CD14-positive monocyte (primary cell): ENCODE results near the gene NELL1. TPM values are rescaled to one million over a fixed set of nuclear protein-coding genes. Genes with fewer than 3 reads are reported as not detected.

Experiments
- DNase-seq, 3 donors: peaks; one replicate each; pipeline ENCODE4 v3.0.0-alpha.2; 2011 to 2022
- H2AFZ ChIP-seq: 2 replicates; pipeline ENCODE4 v1.6.0; 2012; ENCODE audit warnings: mild to moderate bottlenecking, low read depth, low read length, inconsistent platforms; ENCODE audit not compliant: insufficient read depth, poor library complexity, severe bottlenecking
- H3K27ac ChIP-seq, 2 donors: 1 replicate in 1 of 2; 2 replicates in 1 of 2; pipeline ENCODE4 v1.5.1; 2012 to 2013; ENCODE audit warnings: low read length in 2 of 2, control low read depth in 1 of 2, inconsistent platforms in 1 of 2, low read depth in 1 of 2, mild to moderate bottlenecking in 1 of 2
- H3K27me3 ChIP-seq, 2 donors: one replicate each; pipeline versions ENCODE4 v1.6.0 to v1.6.1; 2011 to 2013; ENCODE audit warnings: low read length in 2 of 2; ENCODE audit not compliant: control insufficient read depth in 2 of 2, insufficient read depth in 2 of 2
- H3K36me3 ChIP-seq, 2 donors: replicated peaks in 1 of 2; 1 replicate in 1 of 2; 2 replicates in 1 of 2; pipeline versions ENCODE4 v1.5.1 to v1.6.1; 2012 to 2013; ENCODE audit warnings: low read length in 2 of 2, control low read depth in 1 of 2, inconsistent platforms in 1 of 2, mild to moderate bottlenecking in 1 of 2; ENCODE audit not compliant: insufficient read depth in 2 of 2, control insufficient read depth in 1 of 2
- H3K4me1 ChIP-seq, 2 donors: 1 replicate in 1 of 2; 2 replicates in 1 of 2; pipeline versions ENCODE4 v1.5.1 to v1.6.1; 2012 to 2013; ENCODE audit warnings: low read length in 2 of 2, control low read depth in 1 of 2, inconsistent platforms in 1 of 2, mild to moderate bottlenecking in 1 of 2, moderate library complexity in 1 of 2; ENCODE audit not compliant: insufficient read depth in 2 of 2, control insufficient read depth in 1 of 2
- H3K4me2 ChIP-seq: replicated peaks from 2 replicates; pipeline ENCODE3; 2012; ENCODE audit warnings: low read length, moderate library complexity, mild to moderate bottlenecking; ENCODE audit not compliant: poor library complexity, severe bottlenecking; ENCODE audit errors: extremely low read depth
- H3K4me3 ChIP-seq, 3 experiments: fragments of 200-600 bp in 1 of 3; sonication (generic) in 1 of 3; replicated peaks in 1 of 3; 1 replicate in 2 of 3; 2 replicates in 1 of 3; pipeline ENCODE4 v1.5.1; 2011 to 2013; ENCODE audit warnings: low read length in 3 of 3, mild to moderate bottlenecking in 3 of 3, control low read depth in 2 of 3, low read depth in 2 of 3, inconsistent platforms in 1 of 3, moderate library complexity in 1 of 3
- H3K79me2 ChIP-seq: 2 replicates; pipeline ENCODE4 v1.6.0; 2012; ENCODE audit warnings: mild to moderate bottlenecking, control low read depth, inconsistent platforms, low read length, moderate library complexity; ENCODE audit not compliant: insufficient read depth
- H3K9ac ChIP-seq: 2 replicates; pipeline ENCODE4 v1.6.0; 2017; ENCODE audit warnings: low read length, mild to moderate bottlenecking; ENCODE audit not compliant: insufficient read depth, poor library complexity, severe bottlenecking
- H3K9me3 ChIP-seq, 2 donors: replicated peaks in 1 of 2; 1 replicate in 1 of 2; 2 replicates in 1 of 2; pipeline versions ENCODE4 v1.5.1 to v1.6.1; 2012 to 2013; ENCODE audit warnings: low read length in 2 of 2, control low read depth in 1 of 2; ENCODE audit not compliant: control insufficient read depth in 1 of 2, insufficient read depth in 1 of 2
- H4K20me1 ChIP-seq: 2 replicates; pipeline ENCODE4 v1.6.0; 2012; ENCODE audit warnings: mild to moderate bottlenecking, low read length, control low read depth, moderate library complexity; ENCODE audit not compliant: insufficient read depth
- H3K27ac Mint-ChIP-seq, 7 donors: one replicate each; pipeline ENCODE4 v1.8.0; 2020; ENCODE audit warnings: mild to moderate bottlenecking in 7 of 7, mixed read lengths in 7 of 7, moderate library complexity in 6 of 7, inconsistent platforms in 2 of 7
- H3K27me3 Mint-ChIP-seq, 3 donors: one replicate each; pipeline ENCODE4 v1.8.0; 2021 to 2022; ENCODE audit warnings: low read depth in 3 of 3, mild to moderate bottlenecking in 3 of 3, mixed read lengths in 3 of 3, moderate library complexity in 3 of 3, inconsistent platforms in 1 of 3
- H3K36me3 Mint-ChIP-seq, 2 donors: one replicate each; pipeline ENCODE4 v1.8.0; 2020; ENCODE audit warnings: mixed read lengths in 2 of 2, inconsistent platforms in 1 of 2, mild to moderate bottlenecking in 1 of 2
- H3K4me1 Mint-ChIP-seq: one replicate; pipeline ENCODE4 v1.8.0; 2020; ENCODE audit warnings: mild to moderate bottlenecking, mixed read lengths
- H3K4me3 Mint-ChIP-seq, 2 donors: one replicate each; pipeline ENCODE4 v1.8.0; 2020; ENCODE audit warnings: mild to moderate bottlenecking in 2 of 2, mixed read lengths in 2 of 2, moderate library complexity in 1 of 2
- H3K9me3 Mint-ChIP-seq, 7 donors: one replicate each; pipeline ENCODE4 v1.8.0; 2020 to 2022; ENCODE audit warnings: mixed read lengths in 7 of 7, mild to moderate bottlenecking in 6 of 7, moderate library complexity in 6 of 7, inconsistent platforms in 2 of 7
- CTCF ChIP-seq: fragments of 200-600 bp; IDR thresholded peaks from one replicate; pipeline ENCODE4 v1.8.0; 2022; ENCODE audit warnings: antibody characterized with exemption, mild to moderate bottlenecking
- WGBS: methylation state at CpG from one replicate; pipeline ENCODE4 v1.1.5; 2013; ENCODE audit warnings: missing lambda C conversion rate; ENCODE audit not compliant: insufficient coverage; 5-methylcytosine and 5-hydroxymethylcytosine counted together
- intact Hi-C, 2 donors: fragments of 100-400 bp; cut with micrococcal nuclease; formaldehyde crosslinking; loops; one replicate each; pipeline versions ENCODE4 v1.15.0 to v1.15.1; 2023
- polyA plus RNA-seq, 3 donors: library from polyadenylated mRNA; depleted of rRNA in 1 of 3; unstranded in 2 of 3; stranded (reverse) in 1 of 3; fragments of 300-500 nt in 2 of 3; fragments of >200 nt in 1 of 3; fragmentation: Illumina TruSeq in 2 of 3; gene quantifications; 1 replicate in 2 of 3; 2 replicates in 1 of 3; pipeline ENCODE4 v1.2.3, GENCODE V29; 2012 to 2021

The NELL1 gene
- polyA plus RNA-seq, 3 donors = not detected

DNA sequence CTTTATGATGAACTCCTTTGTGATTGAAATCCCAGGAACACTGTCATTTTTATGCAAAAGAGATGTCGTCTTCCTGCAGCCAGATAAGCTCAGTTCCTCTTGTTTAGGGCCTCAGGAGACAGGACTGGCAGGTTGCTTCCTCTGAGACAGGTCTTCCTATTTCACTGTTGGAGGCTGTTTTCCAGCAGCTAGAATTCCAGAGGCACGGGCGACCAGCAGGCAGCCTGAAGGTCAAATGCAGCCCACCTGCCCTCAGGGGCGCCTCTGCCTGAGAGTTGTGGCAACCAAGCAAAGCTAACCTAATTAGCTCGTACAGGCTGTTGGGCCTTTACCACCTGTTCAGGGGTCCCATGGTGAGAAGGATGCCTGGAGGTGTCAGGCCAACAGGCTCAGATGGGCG is 47.7 kb upstream of the NELL1 start:
- no peak overlapping the region for H3K9ac ChIP-seq
- no peak overlapping the region for H2AFZ ChIP-seq
- peaks cover 22 to 32% (median 28%) of the 10 kb centered on the region in 3 donors for H3K27me3 Mint-ChIP-seq

DNA sequence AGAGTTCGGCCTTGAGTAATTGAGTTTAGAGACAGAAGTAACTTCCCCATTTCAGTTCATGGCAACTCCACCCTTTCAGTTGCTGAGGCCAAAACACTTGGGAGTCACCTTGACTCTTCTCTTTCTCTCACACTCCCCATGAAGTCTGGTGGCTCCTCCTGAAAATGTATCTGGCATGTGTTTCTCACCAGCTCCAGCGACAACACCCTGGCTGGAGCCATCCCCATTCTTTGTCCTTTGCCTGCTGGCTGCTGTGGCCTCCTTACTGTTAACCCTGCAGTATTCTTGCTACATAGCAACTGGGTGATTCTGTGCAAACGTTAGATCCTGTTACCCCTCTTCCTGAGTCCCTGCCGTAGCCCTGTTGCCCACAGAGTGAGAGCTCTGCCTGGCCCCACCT is 46.1 kb upstream of the NELL1 start:
- WGBS = 51% methylated on average over 3 of the region's 4 CpGs
- Histone ChIP-seq H4K20me1 (no peaks in the 10 kb centered on the region), H2AFZ (no peak overlapping the region), H3K36me3 (no peaks in the 10 kb centered on the region), H3K9me3 (no peaks in the 10 kb centered on the region), H3K4me1 (no peaks in the 10 kb centered on the region), H3K9ac (no peak overlapping the region), H3K27me3 (peaks cover 4 to 10% of the 10 kb centered on the region in 2 donors), H3K79me2 (no peaks in the 10 kb centered on the region), H3K4me2 (no peak overlapping the region), H3K27ac (no peak overlapping the region), H3K4me3 (no peak overlapping the region)
- Mint-ChIP-seq H3K27me3 (peaks cover 13 to 20% (median 18%) of the 10 kb centered on the region in 3 donors), H3K27ac (no peak overlapping the region), H3K4me3 (no peak overlapping the region), H3K9me3 (peaks cover 0 to 2% (median 0%) of the 10 kb centered on the region in 7 donors), H3K36me3 (no peaks in the 10 kb centered on the region), H3K4me1 (peaks cover 5% of the 10 kb centered on the region)
- TF ChIP-seq CTCF = no peak
- intact Hi-C loops = no loop called here
- no peak for DNase-seq

More for the DNA sequence above, 47.7 kb upstream of the NELL1 start:
- no peaks in the 10 kb centered on the region for H3K9me3 ChIP-seq
- TF ChIP-seq CTCF = no peak
- H3K36me3 ChIP-seq = no peaks in the 10 kb centered on the region
- intact Hi-C loops = no loop called here
- Mint-ChIP-seq H3K36me3 (no peaks in the 10 kb centered on the region), H3K27ac (no peak overlapping the region), H3K9me3 (peaks cover 0 to 2% (median 0%) of the 10 kb centered on the region in 7 donors), H3K4me1 (peaks cover 5% of the 10 kb centered on the region), H3K4me3 (no peak overlapping the region)
- peaks cover 10 to 22% of the 10 kb centered on the region in 2 donors for H3K27me3 ChIP-seq
- no peak overlapping the region for H3K4me2 ChIP-seq
- H3K79me2 ChIP-seq = no peaks in the 10 kb centered on the region
- no peak overlapping the region for H3K4me3 ChIP-seq
- H3K4me1 ChIP-seq = no peaks in the 10 kb centered on the region
- no peak for DNase-seq
- no peak overlapping the region for H3K27ac ChIP-seq
- no peaks in the 10 kb centered on the region for H4K20me1 ChIP-seq
- WGBS = 69% methylated on average over 6 of the region's 6 CpGs
